ENCODE data around the gene ADK.

DNA sequence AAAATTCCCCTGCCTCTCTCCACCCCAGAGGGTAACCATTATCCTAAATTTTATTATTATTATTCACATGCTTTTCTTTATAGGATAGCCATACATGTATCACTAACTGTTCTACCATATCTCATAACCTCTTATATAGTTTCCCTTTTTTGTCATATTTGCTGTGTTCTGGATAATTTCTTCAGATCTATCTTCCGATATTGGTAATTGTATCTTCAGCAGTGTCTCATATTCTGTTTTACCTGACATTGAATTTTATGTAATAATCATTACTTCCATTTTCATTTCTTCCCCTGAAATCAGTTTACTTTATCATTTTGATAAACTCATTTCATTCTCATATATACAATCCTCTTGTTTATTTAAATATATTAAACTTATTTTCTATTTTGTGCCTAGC is 273.5 kb downstream of the ADK start:
- TF ChIP-seq, protein P1, sequence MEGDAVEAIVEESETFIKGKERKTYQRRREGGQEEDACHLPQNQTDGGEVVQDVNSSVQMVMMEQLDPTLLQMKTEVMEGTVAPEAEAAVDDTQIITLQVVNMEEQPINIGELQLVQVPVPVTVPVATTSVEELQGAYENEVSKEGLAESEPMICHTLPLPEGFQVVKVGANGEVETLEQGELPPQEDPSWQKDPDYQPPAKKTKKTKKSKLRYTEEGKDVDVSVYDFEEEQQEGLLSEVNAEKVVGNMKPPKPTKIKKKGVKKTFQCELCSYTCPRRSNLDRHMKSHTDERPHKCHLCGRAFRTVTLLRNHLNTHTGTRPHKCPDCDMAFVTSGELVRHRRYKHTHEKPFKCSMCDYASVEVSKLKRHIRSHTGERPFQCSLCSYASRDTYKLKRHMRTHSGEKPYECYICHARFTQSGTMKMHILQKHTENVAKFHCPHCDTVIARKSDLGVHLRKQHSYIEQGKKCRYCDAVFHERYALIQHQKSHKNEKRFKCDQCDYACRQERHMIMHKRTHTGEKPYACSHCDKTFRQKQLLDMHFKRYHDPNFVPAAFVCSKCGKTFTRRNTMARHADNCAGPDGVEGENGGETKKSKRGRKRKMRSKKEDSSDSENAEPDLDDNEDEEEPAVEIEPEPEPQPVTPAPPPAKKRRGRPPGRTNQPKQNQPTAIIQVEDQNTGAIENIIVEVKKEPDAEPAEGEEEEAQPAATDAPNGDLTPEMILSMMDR (IDR thresholded peaks at IDR 0.05), result no peak
- no peak for TF ChIP-seq POLR2AphosphoS5 (IDR thresholded peaks at IDR 0.05)

Measured in breast epithelium (tissue), 3 donors.